B cell (primary cell): ENCODE results near the gene WDR38. TPM values are rescaled to one million over a fixed set of nuclear protein-coding genes. Genes with fewer than 3 reads are reported as not detected.
"Not testable (repeated sequence)": the region's sequence is repeated elsewhere in the genome, so short reads cannot be mapped to it uniquely, and the experiment has no call there.

Experiments used
- ATAC-seq: fragments of 200-7000 bp; cut with Tn5 transposase; one replicate; pipeline ENCODE4 v1.10.0; 2021; ENCODE audit warnings: low read depth, mild to moderate bottlenecking, moderate number of reproducible peaks, moderate library complexity
- CTCF ChIA-PET: fragments of 350-600 bp; sonication (Branson Sonifier 250); formaldehyde crosslinking; loops from one replicate; lab custom pipeline; 2021; ENCODE audit warnings: antibody characterized with exemption, inconsistent platforms; lab: Charles Lee
- POLR2A ChIA-PET: fragments of 350-600 bp; sonication (Branson Sonifier 250); formaldehyde crosslinking; loops from one replicate; lab custom pipeline; 2021; ENCODE audit warnings: antibody characterized with exemption; lab: Charles Lee
- DNase-seq: peaks from one replicate; pipeline ENCODE4 v3.0.0; 2013
- H2AFZ ChIP-seq: 2 replicates; pipeline ENCODE4 v1.6.1; 2012; ENCODE audit warnings: mild to moderate bottlenecking, low read depth, low read length; ENCODE audit not compliant: insufficient read depth, poor library complexity, severe bottlenecking
- H3K27ac ChIP-seq, 2 donors: 1 replicate in 1 of 2; 2 replicates in 1 of 2; pipeline ENCODE4 v1.5.1; 2012 to 2013; ENCODE audit warnings: low read length in 2 of 2, mild to moderate bottlenecking in 2 of 2, moderate library complexity in 1 of 2
- H3K27me3 ChIP-seq, 4 experiments: fragments of 200-600 bp in 1 of 4; sonication (generic) in 1 of 4; replicated peaks in 1 of 4; 1 replicate in 2 of 4; 2 replicates in 2 of 4; pipeline versions ENCODE4 v1.6.1 to v1.7.0; 2013 to 2016; ENCODE audit warnings: low read length in 3 of 4, mild to moderate bottlenecking in 2 of 4, mixed read lengths in 1 of 4, moderate library complexity in 1 of 4; ENCODE audit not compliant: insufficient read depth in 4 of 4, control insufficient read depth in 3 of 4; ENCODE audit errors: control extremely low read depth in 1 of 4
- H3K36me3 ChIP-seq, 2 experiments: replicated peaks in 1 of 2; 1 replicate in 1 of 2; 2 replicates in 1 of 2; pipeline versions ENCODE4 v1.6.1 to v1.7.1; 2013; ENCODE audit warnings: low read length in 1 of 2; ENCODE audit not compliant: insufficient read depth in 2 of 2, control insufficient read depth in 1 of 2; ENCODE audit errors: control extremely low read depth in 1 of 2, extremely low read depth in 1 of 2
- H3K4me1 ChIP-seq, 2 donors: fragments of 200-600 bp in 1 of 2; sonication (generic) in 1 of 2; 1 replicate in 1 of 2; 2 replicates in 1 of 2; pipeline versions ENCODE4 v1.5.1 to v1.6.1; 2013 to 2017; ENCODE audit warnings: low read length in 2 of 2; ENCODE audit not compliant: control insufficient read depth in 2 of 2, insufficient read depth in 2 of 2
- H3K4me2 ChIP-seq: replicated peaks from 2 replicates; pipeline ENCODE3; 2012; ENCODE audit warnings: mild to moderate bottlenecking, low read depth, low read length; ENCODE audit not compliant: poor library complexity, severe bottlenecking
- H3K4me3 ChIP-seq, 5 experiments: fragments of 200-600 bp in 1 of 5; sonication (generic) in 1 of 5; 1 replicate in 3 of 5; 2 replicates in 2 of 5; pipeline versions ENCODE4 v1.5.1 to v1.7.0; 2011 to 2016; ENCODE audit warnings: low read length in 4 of 5, mild to moderate bottlenecking in 4 of 5, low read depth in 2 of 5, control low read depth in 1 of 5, moderate library complexity in 1 of 5; ENCODE audit not compliant: insufficient read depth in 1 of 5; ENCODE audit errors: control extremely low read depth in 1 of 5, extremely low read depth in 1 of 5
- H3K79me2 ChIP-seq: fragments of 200-600 bp; sonication (generic); one replicate; pipeline ENCODE4 v1.6.0; 2016; ENCODE audit warnings: low read length; ENCODE audit not compliant: control insufficient read depth, insufficient read depth
- H3K9ac ChIP-seq: fragments of 200-600 bp; sonication (generic); 2 replicates; pipeline ENCODE4 v1.6.1; 2017; ENCODE audit warnings: mild to moderate bottlenecking, low read length, moderate library complexity
- H3K9me3 ChIP-seq, 3 donors: one replicate each; pipeline versions ENCODE4 v1.6.1 to v1.7.1; 2013; ENCODE audit warnings: low read length in 2 of 3; ENCODE audit not compliant: control insufficient read depth in 2 of 3, insufficient read depth in 1 of 3; ENCODE audit errors: control extremely low read depth in 1 of 3
- H4K20me1 ChIP-seq: 2 replicates; pipeline ENCODE4 v1.6.0; 2012; ENCODE audit warnings: mild to moderate bottlenecking, low read length; ENCODE audit not compliant: insufficient read depth, control insufficient read depth, poor library complexity, severe bottlenecking
- H3K27ac Mint-ChIP-seq: one replicate; pipeline ENCODE4 v1.8.0; 2021; ENCODE audit warnings: mixed read lengths
- H3K27me3 Mint-ChIP-seq: one replicate; pipeline ENCODE4 v1.8.0; 2021; ENCODE audit warnings: mixed read lengths
- H3K4me1 Mint-ChIP-seq: one replicate; pipeline ENCODE4 v1.8.0; 2021; ENCODE audit warnings: mixed read lengths
- H3K4me3 Mint-ChIP-seq: one replicate; pipeline ENCODE4 v1.8.0; 2021; ENCODE audit warnings: mixed read lengths
- H3K9me3 Mint-ChIP-seq: one replicate; pipeline ENCODE4 v1.8.0; 2022; ENCODE audit warnings: mixed read lengths; ENCODE audit not compliant: insufficient read depth
- EZH2 ChIP-seq: IDR thresholded peaks from 2 replicates; pipeline ENCODE4 v1.6.1; 2012; ENCODE audit warnings: borderline replicate concordance, low read depth, mild to moderate bottlenecking, moderate library complexity, low read length; ENCODE audit not compliant: insufficient read depth, poor library complexity, severe bottlenecking
- WGBS: methylation state at CpG from one replicate; pipeline ENCODE4 v1.1.5; 2013; ENCODE audit warnings: missing lambda C conversion rate; ENCODE audit not compliant: insufficient coverage; 5-methylcytosine and 5-hydroxymethylcytosine counted together
- intact Hi-C: fragments of 100-400 bp; cut with micrococcal nuclease; formaldehyde crosslinking; loops from one replicate; pipeline ENCODE4 v1.10.0; 2022
- polyA plus RNA-seq: library from polyadenylated mRNA; depleted of rRNA; stranded (reverse); fragments of >200 nt; gene quantifications from 2 replicates; pipeline ENCODE4 v1.2.3, GENCODE V29; 2012
- total RNA-seq, 2 donors: library from RNA; stranded (reverse); fragments of 120-200 nt in 1 of 2; gene quantifications; 1 replicate in 1 of 2; 2 replicates in 1 of 2; pipeline versions ENCODE4 v1.2.3 to v1.2.4, GENCODE V29; 2013 to 2022
- TF ChIP-seq, protein P1 (sequence below): fragments of 200-600 bp; IDR thresholded peaks from one replicate; pipeline ENCODE4 v1.8.0; 2022; ENCODE audit warnings: antibody characterized with exemption, mild to moderate bottlenecking

The WDR38 gene
- total and polyA plus RNA-seq, 2 donors (not counting 1 experiment from before 2014, with no cell fraction given) = not detected

DNA sequence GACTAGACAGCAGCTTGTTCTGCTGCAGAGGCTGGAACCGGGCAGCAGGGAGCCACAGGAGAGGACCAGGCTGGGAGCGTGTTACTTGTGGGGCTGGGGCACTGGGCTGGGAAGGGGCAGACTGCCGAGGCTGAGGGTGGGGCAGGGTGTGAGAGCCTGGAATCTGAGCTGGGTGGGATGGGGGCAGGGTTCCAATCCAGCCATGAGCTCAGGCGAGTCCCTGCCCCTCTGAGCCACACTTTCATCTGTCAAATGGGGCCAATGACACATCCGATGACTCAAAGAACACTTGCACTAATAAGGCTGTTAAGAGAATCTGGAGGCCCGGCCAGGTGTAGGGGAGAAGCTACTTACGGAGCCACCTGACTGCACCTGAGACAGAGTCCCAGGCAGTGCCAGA, 18.7 kb upstream of the WDR38 start:
- CTCF ChIA-PET = interaction anchor here (0.7 kb wide), 1 partner anchor 60 kb away, joined by 3 read pairs; no protein-coding TSS in a partner anchor
- TF ChIP-seq, protein P1, sequence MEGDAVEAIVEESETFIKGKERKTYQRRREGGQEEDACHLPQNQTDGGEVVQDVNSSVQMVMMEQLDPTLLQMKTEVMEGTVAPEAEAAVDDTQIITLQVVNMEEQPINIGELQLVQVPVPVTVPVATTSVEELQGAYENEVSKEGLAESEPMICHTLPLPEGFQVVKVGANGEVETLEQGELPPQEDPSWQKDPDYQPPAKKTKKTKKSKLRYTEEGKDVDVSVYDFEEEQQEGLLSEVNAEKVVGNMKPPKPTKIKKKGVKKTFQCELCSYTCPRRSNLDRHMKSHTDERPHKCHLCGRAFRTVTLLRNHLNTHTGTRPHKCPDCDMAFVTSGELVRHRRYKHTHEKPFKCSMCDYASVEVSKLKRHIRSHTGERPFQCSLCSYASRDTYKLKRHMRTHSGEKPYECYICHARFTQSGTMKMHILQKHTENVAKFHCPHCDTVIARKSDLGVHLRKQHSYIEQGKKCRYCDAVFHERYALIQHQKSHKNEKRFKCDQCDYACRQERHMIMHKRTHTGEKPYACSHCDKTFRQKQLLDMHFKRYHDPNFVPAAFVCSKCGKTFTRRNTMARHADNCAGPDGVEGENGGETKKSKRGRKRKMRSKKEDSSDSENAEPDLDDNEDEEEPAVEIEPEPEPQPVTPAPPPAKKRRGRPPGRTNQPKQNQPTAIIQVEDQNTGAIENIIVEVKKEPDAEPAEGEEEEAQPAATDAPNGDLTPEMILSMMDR = no peak
- TF ChIP-seq EZH2 = no peak
- no peak overlapping the region for H3K4me3 Mint-ChIP-seq

DNA sequence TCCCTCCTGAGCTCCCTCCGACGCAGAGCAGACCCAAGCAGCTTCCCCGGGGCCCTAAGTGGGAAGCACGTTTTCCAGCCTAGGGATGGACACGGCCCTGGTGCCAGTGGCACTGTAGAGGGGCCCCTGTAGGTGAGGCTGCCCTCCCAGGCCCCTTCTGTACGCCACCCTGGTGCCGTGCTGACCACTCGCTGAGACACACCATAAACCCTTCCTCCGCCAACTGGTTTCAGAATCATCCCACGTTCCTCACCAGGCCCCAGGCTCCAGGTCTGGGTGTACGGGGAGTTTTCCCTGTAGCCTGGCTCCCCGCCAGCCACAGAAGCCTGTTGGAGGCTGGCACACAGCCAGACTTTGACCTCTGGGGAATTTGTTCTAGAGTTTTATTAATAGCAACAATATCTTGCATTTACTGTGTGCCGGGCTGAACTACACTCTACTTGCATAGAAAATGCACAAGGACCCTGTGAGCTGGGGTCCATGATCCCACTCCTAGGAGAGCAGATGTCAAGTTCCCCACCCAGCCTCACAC, 18.2 kb upstream of the WDR38 start:
- TF ChIP-seq, protein P1 = no peak
- TF ChIP-seq EZH2 = no peak
- Histone ChIP-seq H3K9me3 (no peaks in the 10 kb centered on the region), H3K27me3 (peaks cover 0 to 11% (median 2%) of the 10 kb centered on the region in 4 experiments), H3K9ac (no peak overlapping the region), H3K4me2 (no peak overlapping the region), H3K4me1 (no peaks in the 10 kb centered on the region), H3K27ac (no peak overlapping the region), H3K36me3 (no peaks in the 10 kb centered on the region), H4K20me1 (no peaks in the 10 kb centered on the region), H3K4me3 (no peak overlapping the region), H2AFZ (no peak overlapping the region), H3K79me2 (no peaks in the 10 kb centered on the region)
- POLR2A ChIA-PET = no interaction called here
- intact Hi-C loops = no loop called here
- Mint-ChIP-seq H3K4me3 (no peak overlapping the region), H3K9me3 (no peaks in the 10 kb centered on the region), H3K4me1 (no peaks in the 10 kb centered on the region), H3K27me3 (peaks cover 19% of the 10 kb centered on the region), H3K27ac (no peak overlapping the region)
- 72% methylated on average over 6 of the region's 13 CpGs for WGBS
- CTCF ChIA-PET = interaction anchor here (0.7 kb wide), 1 partner anchor 60 kb away, joined by 3 read pairs; no protein-coding TSS in a partner anchor
- DNase-seq (no peak), ATAC-seq (no peak)

More for the DNA sequence above, 18.7 kb upstream of the WDR38 start:
- H3K4me3 ChIP-seq = no peak overlapping the region
- intact Hi-C loops = no loop called here
- no peak overlapping the region for H3K27ac Mint-ChIP-seq
- H3K4me1 Mint-ChIP-seq = no peaks in the 10 kb centered on the region
- H3K79me2 ChIP-seq = no peaks in the 10 kb centered on the region
- peaks cover 19% of the 10 kb centered on the region for H3K27me3 Mint-ChIP-seq
- no peak for ATAC-seq
- no peak overlapping the region for H3K9ac ChIP-seq
- 81% methylated on average over 3 of the region's 7 CpGs for WGBS
- H4K20me1 ChIP-seq = no peaks in the 10 kb centered on the region
- POLR2A ChIA-PET = no interaction called here
- H3K27me3 ChIP-seq = peaks cover 0 to 8% (median 2%) of the 10 kb centered on the region in 4 experiments
- no peak overlapping the region for H2AFZ ChIP-seq
- H3K4me1 ChIP-seq = no peaks in the 10 kb centered on the region
- no peak for DNase-seq
- H3K9me3 Mint-ChIP-seq = no peaks in the 10 kb centered on the region
- H3K4me2 ChIP-seq = no peak overlapping the region
- H3K36me3 ChIP-seq = no peaks in the 10 kb centered on the region
- no peak overlapping the region for H3K27ac ChIP-seq
- H3K9me3 ChIP-seq = no peaks in the 10 kb centered on the region

DNA sequence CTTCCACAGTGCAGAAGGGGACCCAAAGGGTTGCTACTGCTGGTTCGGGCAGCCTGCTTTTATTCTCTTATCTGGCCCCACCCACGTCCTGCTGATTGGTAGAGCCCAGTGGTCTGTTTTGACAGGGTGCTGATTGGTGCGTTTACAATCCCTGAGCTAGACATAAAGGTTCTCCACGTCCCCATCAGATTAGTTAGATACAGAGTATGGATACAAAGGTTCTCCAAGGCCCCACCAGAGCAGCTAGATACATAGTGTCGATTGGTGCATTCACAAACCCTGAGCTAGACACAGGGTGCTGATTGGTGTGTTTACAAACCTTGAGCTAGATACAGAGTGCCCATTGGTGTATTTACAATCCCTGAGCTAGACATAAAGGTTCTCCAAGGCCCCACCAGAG, 15.1 kb upstream of the WDR38 start:
- H3K27ac Mint-ChIP-seq, H3K9me3 Mint-ChIP-seq, H2AFZ ChIP-seq, H3K9me3 ChIP-seq, H3K27ac ChIP-seq, intact Hi-C loops, H3K36me3 ChIP-seq, H3K9ac ChIP-seq, ATAC-seq, H3K4me1 Mint-ChIP-seq, H3K4me3 ChIP-seq, H3K27me3 ChIP-seq, H4K20me1 ChIP-seq, DNase-seq, H3K4me3 Mint-ChIP-seq, H3K4me1 ChIP-seq, H3K4me2 ChIP-seq, H3K79me2 ChIP-seq: not testable (repeated sequence)
- POLR2A ChIA-PET = interaction anchor here (0.6 kb wide), 1 partner anchor 59 kb away, joined by 4 read pairs; no protein-coding TSS in a partner anchor
- WGBS = no CpG with 5 or more reads among the region's 5 CpGs
- peaks cover 12% of the 10 kb centered on the region for H3K27me3 Mint-ChIP-seq
- CTCF ChIA-PET = interaction anchor here (0.7 kb wide), 1 partner anchor 65 kb away, joined by 3 read pairs; no protein-coding TSS in a partner anchor
